Heart left ventricle (tissue), 13 donors: ENCODE measurements around the gene WASHC2C.
"Not testable (repeated sequence)": the region's sequence is repeated elsewhere in the genome, so short reads cannot be mapped to it uniquely, and the experiment has no call there.

Experiments used
- CTCF ChIP-seq, 12 donors: fragments of 200-600 bp; sonication (generic) in 4 of 12; IDR thresholded peaks; one replicate each; pipeline versions ENCODE4 v1.5.0 to v1.8.0; 2018 to 2022; ENCODE audit warnings: antibody characterized with exemption in 12 of 12, mild to moderate bottlenecking in 5 of 12
- POLR2A ChIP-seq, 2 donors: fragments of 450-650 bp; IDR thresholded peaks; one replicate each; pipeline ENCODE4 v1.6.1; 2017; ENCODE audit warnings: antibody characterized with exemption in 2 of 2, mild to moderate bottlenecking in 2 of 2, moderate library complexity in 2 of 2
- donor health status: ischemic (EF 13 %, LVEDD 7.1; RV severe dilation, severe dysfunction).
- donor health status: DM: no; HTN: yes; CAD: no.
- donor health status: DM: no; HTN: no; CAD: no.
- donor health status: ischemic (EF 25% LVEDD 6.9; RV normal size, moderate dysfunction).
- donor health status: ischemic (EF 25% LVEDD 5.7; RV mildly dilated, moderate dysfunction).
- donor health status: ischemic (EF 35%, LVEDD 5.7; RV mildly dilated, moderate dysfunction).
- donor health status: nonischemic (EF 11% LVEDD 7.7; RV severe dilation, severe dysfunction).
- donor health status: DM: yes; HTN: yes; CAD: no.
- donor health status: PGD.
- donor health status: ischemic (EF 29% LVEDD 5.4; RV normal size, mild dysfunction).
- donor health status: nonischemic (EF 23%, LVEDD 6.1; RV moderate dilation, normal function).

- TF ChIP-seq CTCF, POLR2A (IDR thresholded peaks at IDR 0.05): not testable (repeated sequence)
Measured at GRCh38 chr10:45723851-45724250, 3.2 kb upstream of the WASHC2C start.
